Ascending aorta (tissue), 2 donors: ENCODE data around the gene VSIG4. TPM values are rescaled to one million over a fixed set of nuclear protein-coding genes. Genes with fewer than 3 reads are reported as not detected.
"Not testable (repeated sequence)": the region's sequence is repeated elsewhere in the genome, so short reads cannot be mapped to it uniquely, and the experiment has no call there.

ENCODE experiments used
- DNase-seq, 2 donors: peaks; one replicate each; pipeline ENCODE4 v3.0.0-alpha.2; 2019; ENCODE audit warnings: low spot score in 2 of 2
- H3K27ac ChIP-seq, 2 donors: fragments of 200-600 bp; sonication (generic); one replicate each; pipeline ENCODE4 v1.5.1; 2016 to 2017; ENCODE audit warnings: mild to moderate bottlenecking in 1 of 2
- H3K27me3 ChIP-seq: fragments of 200-600 bp; sonication (generic); one replicate; pipeline ENCODE4 v1.5.1; 2017
- H3K36me3 ChIP-seq, 2 donors: fragments of 200-600 bp; sonication (generic); one replicate each; pipeline ENCODE4 v1.5.1; 2016
- H3K4me1 ChIP-seq, 2 donors: fragments of 200-600 bp; sonication (generic); one replicate each; pipeline ENCODE4 v1.5.1; 2016 to 2017; ENCODE audit warnings: mild to moderate bottlenecking in 1 of 2
- H3K4me3 ChIP-seq, 2 donors: fragments of 200-600 bp; sonication (generic); one replicate each; pipeline ENCODE4 v1.5.1; 2016 to 2017; ENCODE audit warnings: mild to moderate bottlenecking in 1 of 2
- H3K9me3 ChIP-seq, 2 donors: fragments of 200-600 bp; sonication (generic); one replicate each; pipeline ENCODE4 v1.5.1; 2016
- CTCF ChIP-seq, 3 experiments: fragments of 200-600 bp in 2 of 3; fragments of 450-650 bp in 1 of 3; sonication (generic) in 2 of 3; IDR thresholded peaks; one replicate each; pipeline ENCODE4 v1.5.1; 2016 to 2019; ENCODE audit warnings: antibody characterized with exemption in 3 of 3, mild to moderate bottlenecking in 1 of 3, moderate library complexity in 1 of 3
- intact Hi-C: fragments of 100-400 bp; cut with DNase I; formaldehyde crosslinking; loops from one replicate; pipeline ENCODE4 v1.15.1; 2023
- total RNA-seq: library from RNA; depleted of rRNA; stranded (reverse); fragments of >200 nt; gene quantifications from one replicate; pipeline ENCODE4 v1.1.0, GENCODE V29; 2016

Gene VSIG4
- total RNA-seq, 1 donor from 2014 or later: 157 TPM

GRCh38 chrX:65993332-65993731, 46.5 kb downstream of the VSIG4 start:
- Histone ChIP-seq H3K27me3 (no peaks in the 10 kb centered on the region), H3K27ac (no peak overlapping the region), H3K4me3 (no peak overlapping the region), H3K9me3 (no peaks in the 10 kb centered on the region), H3K4me1 (no peaks in the 10 kb centered on the region), H3K36me3 (no peaks in the 10 kb centered on the region)
- no peak for TF ChIP-seq CTCF (IDR thresholded peaks at IDR 0.05)
- intact Hi-C loops: no loop called here
- DNase-seq: no peak

- no peaks in the 10 kb centered on the region for H3K36me3 ChIP-seq
- intact Hi-C loops: no loop called here
- no peak for TF ChIP-seq CTCF (IDR thresholded peaks at IDR 0.05)
- DNase-seq: no peak
- H3K27me3 ChIP-seq: no peaks in the 10 kb centered on the region
- H3K4me3 ChIP-seq: no peak overlapping the region
- no peak overlapping the region for H3K27ac ChIP-seq
- H3K9me3 ChIP-seq: no peaks in the 10 kb centered on the region
- H3K4me1 ChIP-seq: no peaks in the 10 kb centered on the region
These were observed 49.2 kb downstream of the VSIG4 start for GRCh38 chrX:65990702-65991101.

GRCh38 chrX:65987811-65988210, 52.1 kb downstream of the VSIG4 start:
- intact Hi-C loops: no loop called here
- no peak for DNase-seq

GRCh38 chrX:65985922-65986588, 53.8 kb downstream of the VSIG4 start:
- H3K27me3 ChIP-seq: no peaks in the 10 kb centered on the region
- H3K4me1 ChIP-seq: no peaks in the 10 kb centered on the region
- intact Hi-C loops: loop anchor here (1.0 kb wide), 1 partner anchor 404 kb away; no protein-coding TSS in a partner anchor
- no peak for DNase-seq
- no peaks in the 10 kb centered on the region for H3K9me3 ChIP-seq
- H3K36me3 ChIP-seq: no peaks in the 10 kb centered on the region
- peak; percentile 12 to 57 (median 44) for TF ChIP-seq CTCF (IDR thresholded peaks at IDR 0.05)
- no peak overlapping the region for H3K4me3 ChIP-seq
- H3K27ac ChIP-seq: no peak overlapping the region

More at GRCh38 chrX:65987811-65988210, 52.1 kb downstream of the VSIG4 start:
- no peaks in the 10 kb centered on the region for H3K9me3 ChIP-seq
- H3K27me3 ChIP-seq: no peaks in the 10 kb centered on the region
- H3K27ac ChIP-seq: no peak overlapping the region
- H3K36me3 ChIP-seq: no peaks in the 10 kb centered on the region
- no peaks in the 10 kb centered on the region for H3K4me1 ChIP-seq
- TF ChIP-seq CTCF (IDR thresholded peaks at IDR 0.05): no peak
- no peak overlapping the region for H3K4me3 ChIP-seq

GRCh38 chrX:65985211-65985610, 54.7 kb downstream of the VSIG4 start:
- Histone ChIP-seq H3K4me1 (no peaks in the 10 kb centered on the region), H3K36me3 (no peaks in the 10 kb centered on the region), H3K4me3 (no peak overlapping the region), H3K9me3 (no peaks in the 10 kb centered on the region), H3K27ac (no peak overlapping the region), H3K27me3 (no peaks in the 10 kb centered on the region)
- no peak for TF ChIP-seq CTCF (IDR thresholded peaks at IDR 0.05)
- DNase-seq: no peak
- intact Hi-C loops: no loop called here

GRCh38 chrX:65977161-65977560, 62.7 kb downstream of the VSIG4 start:
- H3K4me3 ChIP-seq, H3K27ac ChIP-seq, H3K27me3 ChIP-seq, DNase-seq, H3K9me3 ChIP-seq, H3K4me1 ChIP-seq, intact Hi-C loops, H3K36me3 ChIP-seq: not testable (repeated sequence)
